Hematopoietic multipotent progenitor cell (in vitro differentiated cells): ENCODE measurements around the gene XPR1. TPM values are rescaled to one million over a fixed set of nuclear protein-coding genes. Genes with fewer than 3 reads are reported as not detected.

Experiments used
- DNase-seq, 3 donors: peaks; one replicate each; pipeline ENCODE4 v3.0.0-alpha.2; 2011 to 2015; ENCODE audit warnings: low read depth in 2 of 3, low spot score in 2 of 3
- total RNA-seq: library from RNA; depleted of rRNA; stranded (reverse); fragments of >200 nt; gene quantifications from one replicate; pipeline ENCODE4 v1.2.3, GENCODE V29; 2012

XPR1 gene
- total RNA-seq, 1 donor, result 9.2 TPM

GRCh38 chr1:180863158-180863775, 231.4 kb downstream of the XPR1 start:
- DNase-seq, result peak; percentile 26 to 63 (median 30)

- DNase-seq, result peak in 2 of 3 donors; percentile 29 to 56
These were observed 250.1 kb downstream of the XPR1 start for GRCh38 chr1:180881806-180882509.

- no peak for DNase-seq
These were observed 252.9 kb downstream of the XPR1 start for GRCh38 chr1:180884588-180885300.

GRCh38 chr1:180886338-180886737, 254.5 kb downstream of the XPR1 start:
- no peak for DNase-seq

GRCh38 chr1:180887841-180888240, 256.0 kb downstream of the XPR1 start:
- DNase-seq, result no peak

- DNase-seq, result no peak
These were observed 257.0 kb downstream of the XPR1 start for GRCh38 chr1:180888870-180889269.

GRCh38 chr1:180889325-180889724, 257.5 kb downstream of the XPR1 start:
- no peak for DNase-seq

- DNase-seq, result no peak
These were observed 260.4 kb downstream of the XPR1 start for GRCh38 chr1:180892272-180892671.

- no peak for DNase-seq
These were observed 260.9 kb downstream of the XPR1 start for GRCh38 chr1:180892675-180893074.

GRCh38 chr1:180893614-180894013, 261.8 kb downstream of the XPR1 start:
- no peak for DNase-seq

GRCh38 chr1:180896161-180896560, 264.3 kb downstream of the XPR1 start:
- no peak for DNase-seq

GRCh38 chr1:180898441-180899219, 266.8 kb downstream of the XPR1 start:
- DNase-seq, result no peak

GRCh38 chr1:180899262-180899661, 267.4 kb downstream of the XPR1 start:
- DNase-seq, result no peak

- DNase-seq, result no peak
These were observed 269.5 kb downstream of the XPR1 start for GRCh38 chr1:180901076-180901990.

- no peak for DNase-seq
These were observed 270.7 kb downstream of the XPR1 start for GRCh38 chr1:180902541-180902940.

- no peak for DNase-seq
These were observed 274.1 kb downstream of the XPR1 start for GRCh38 chr1:180905927-180906326.

- no peak for DNase-seq
These were observed 274.7 kb downstream of the XPR1 start for GRCh38 chr1:180906511-180906910.

- no peak for DNase-seq
These were observed 275.7 kb downstream of the XPR1 start for GRCh38 chr1:180907313-180908055.

- DNase-seq, result no peak
These were observed 276.4 kb downstream of the XPR1 start for GRCh38 chr1:180908074-180908765.
